HG02678 (cell line): ENCODE measurements around the gene B3GALT5.
"Not testable (repeated sequence)": the region's sequence is repeated elsewhere in the genome, so short reads cannot be mapped to it uniquely, and the experiment has no call there.

Experiments
- ATAC-seq: cut with Tn5 transposase; IDR thresholded peaks from one replicate; pipeline ENCODE4 v1.9.1; 2021; ENCODE audit warnings: mild to moderate bottlenecking, moderate library complexity; ENCODE audit not compliant: unreplicated experiment

The B3GALT5 gene, protein sequence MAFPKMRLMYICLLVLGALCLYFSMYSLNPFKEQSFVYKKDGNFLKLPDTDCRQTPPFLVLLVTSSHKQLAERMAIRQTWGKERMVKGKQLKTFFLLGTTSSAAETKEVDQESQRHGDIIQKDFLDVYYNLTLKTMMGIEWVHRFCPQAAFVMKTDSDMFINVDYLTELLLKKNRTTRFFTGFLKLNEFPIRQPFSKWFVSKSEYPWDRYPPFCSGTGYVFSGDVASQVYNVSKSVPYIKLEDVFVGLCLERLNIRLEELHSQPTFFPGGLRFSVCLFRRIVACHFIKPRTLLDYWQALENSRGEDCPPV

DNA sequence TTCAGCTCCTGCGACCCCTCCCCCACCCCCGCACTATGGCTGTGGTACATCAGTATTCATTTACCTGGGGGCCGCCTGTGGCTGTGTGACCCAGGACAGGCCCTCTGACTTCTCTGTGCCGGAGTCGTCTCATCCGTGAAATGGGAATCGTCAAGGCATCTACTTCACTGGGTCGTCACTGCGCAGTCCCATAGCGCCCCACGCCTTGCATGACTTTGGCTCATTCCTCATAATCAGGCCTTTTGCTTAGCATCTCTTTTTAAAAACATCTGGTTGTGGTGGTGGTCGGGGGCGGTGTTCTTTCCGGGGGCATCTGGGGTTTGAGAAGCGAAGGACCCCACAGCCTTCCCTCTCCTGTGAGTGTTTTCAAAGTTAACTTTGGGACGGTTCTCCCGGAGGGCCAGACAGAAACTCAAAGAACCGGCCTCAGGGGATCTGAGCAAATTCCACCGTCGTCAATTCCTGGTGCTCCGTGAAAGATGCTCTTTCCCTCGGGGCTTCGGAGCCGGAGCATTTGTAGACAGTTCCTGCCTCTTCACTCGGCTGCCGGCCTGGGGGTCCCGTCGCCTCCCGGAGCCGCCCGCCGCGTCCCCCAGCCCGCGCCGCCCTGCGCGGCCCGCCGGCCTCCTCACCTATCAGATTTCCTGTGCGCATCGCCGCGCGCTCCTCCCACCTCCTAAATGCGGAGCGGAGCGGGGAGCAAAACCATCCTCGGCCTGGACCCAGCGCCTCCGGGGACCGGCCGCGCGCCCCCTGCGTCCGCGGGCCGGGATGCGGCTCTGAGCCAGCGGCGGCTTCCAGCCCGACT lies at the start of gene B3GALT5:
Gene B3GALT5, plus strand, starts transcription at position 708 of the 808 bp plus-strand sequence. CDS start 47,620 bp downstream, outside the sequence.
- ATAC-seq: no peak

DNA sequence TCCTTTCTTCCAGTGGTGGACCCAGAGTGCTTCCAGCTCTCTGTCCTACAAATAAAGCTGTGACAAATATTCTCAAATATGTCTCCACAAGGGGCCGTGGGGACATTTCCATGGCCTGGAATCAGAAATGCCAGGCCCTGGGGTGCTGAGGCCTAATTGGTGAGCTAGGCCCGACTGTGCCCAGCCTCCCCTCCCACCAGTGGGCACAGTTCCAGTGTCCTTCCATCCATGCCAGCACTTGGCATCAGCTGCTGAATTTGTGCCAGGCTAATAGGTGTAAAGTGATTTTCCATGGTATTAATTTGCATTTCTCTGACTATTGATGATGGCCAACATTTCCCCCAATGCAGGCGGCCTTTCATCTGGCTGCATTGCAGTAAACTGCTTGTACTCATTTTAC lies 48.5 kb upstream of the B3GALT5 start:
- no peak for ATAC-seq

DNA sequence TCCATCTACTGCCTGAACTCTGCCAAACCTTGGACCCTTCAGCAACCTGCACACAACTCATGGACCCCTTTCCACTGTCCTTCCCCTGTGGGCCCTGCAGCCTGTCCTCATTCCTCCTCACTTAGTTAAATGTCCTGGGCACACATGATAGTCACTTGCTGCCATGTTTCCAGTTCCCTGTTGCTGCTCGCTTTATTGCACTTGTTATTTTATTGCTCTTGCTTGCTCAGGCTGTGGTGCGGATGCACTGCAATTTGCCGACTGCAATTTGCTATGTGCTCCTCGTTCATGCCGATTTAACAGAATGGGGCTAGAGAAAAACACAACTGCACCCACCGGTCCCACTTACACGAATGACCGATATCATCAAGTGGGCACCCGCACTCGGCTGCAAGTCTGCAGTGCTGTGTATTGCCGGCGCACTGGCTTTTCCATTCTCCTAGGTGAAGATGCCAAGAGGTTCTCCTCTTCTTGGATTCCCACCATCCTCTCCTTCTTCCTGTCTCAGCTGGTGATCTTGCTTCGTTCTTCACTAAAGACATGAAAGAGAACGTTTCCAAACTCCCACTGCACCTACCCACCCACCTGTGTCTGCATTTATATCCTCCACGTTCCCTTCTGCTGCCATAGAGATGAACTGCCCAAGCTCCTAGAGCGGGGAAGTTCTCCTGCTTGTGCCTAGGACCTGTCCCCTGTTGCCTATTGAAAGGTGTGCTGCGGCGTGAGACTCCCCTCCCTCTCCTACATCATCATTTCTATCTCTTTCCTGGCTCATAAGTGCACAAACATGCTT lies 45.4 kb upstream of the B3GALT5 start:
- ATAC-seq: no peak

DNA sequence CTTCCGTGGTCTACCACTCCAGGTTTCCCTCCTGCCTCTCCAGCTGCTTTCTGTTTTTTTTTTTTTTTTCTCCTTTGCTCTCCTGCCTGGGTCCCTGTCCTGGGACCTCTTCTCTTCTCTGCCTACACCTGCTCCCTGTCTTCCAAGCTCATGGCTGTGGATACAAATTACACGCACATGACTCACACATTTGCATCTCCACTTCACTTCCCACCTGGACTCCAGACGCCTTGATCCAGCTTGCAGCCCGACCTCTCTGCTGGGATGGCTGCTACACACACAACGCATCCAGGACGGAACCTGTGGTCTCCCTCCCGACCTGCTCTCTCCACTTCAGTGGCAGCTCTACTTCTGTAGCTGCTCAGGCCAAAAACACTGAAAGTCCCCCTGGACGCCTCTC lies 44.4 kb upstream of the B3GALT5 start:
- ATAC-seq: no peak

DNA sequence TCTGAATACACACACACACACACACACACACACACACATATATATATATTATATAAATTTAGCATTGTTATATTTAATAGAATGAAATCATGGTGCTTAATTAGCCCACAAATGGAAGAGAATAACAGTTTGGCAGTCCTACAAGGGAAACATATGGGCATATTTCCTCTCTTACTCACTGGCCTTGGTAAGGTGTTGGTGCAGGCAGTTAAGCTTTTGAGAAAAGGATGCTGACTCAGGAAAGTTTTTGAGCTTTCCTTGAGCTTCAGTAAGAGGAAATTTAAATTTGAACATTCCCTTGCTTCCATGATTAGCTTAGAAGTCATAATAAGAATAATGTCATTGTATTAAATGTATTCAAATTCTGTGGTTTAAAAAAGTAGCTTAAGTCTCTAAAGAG lies 37.0 kb upstream of the B3GALT5 start:
- ATAC-seq: no peak

DNA sequence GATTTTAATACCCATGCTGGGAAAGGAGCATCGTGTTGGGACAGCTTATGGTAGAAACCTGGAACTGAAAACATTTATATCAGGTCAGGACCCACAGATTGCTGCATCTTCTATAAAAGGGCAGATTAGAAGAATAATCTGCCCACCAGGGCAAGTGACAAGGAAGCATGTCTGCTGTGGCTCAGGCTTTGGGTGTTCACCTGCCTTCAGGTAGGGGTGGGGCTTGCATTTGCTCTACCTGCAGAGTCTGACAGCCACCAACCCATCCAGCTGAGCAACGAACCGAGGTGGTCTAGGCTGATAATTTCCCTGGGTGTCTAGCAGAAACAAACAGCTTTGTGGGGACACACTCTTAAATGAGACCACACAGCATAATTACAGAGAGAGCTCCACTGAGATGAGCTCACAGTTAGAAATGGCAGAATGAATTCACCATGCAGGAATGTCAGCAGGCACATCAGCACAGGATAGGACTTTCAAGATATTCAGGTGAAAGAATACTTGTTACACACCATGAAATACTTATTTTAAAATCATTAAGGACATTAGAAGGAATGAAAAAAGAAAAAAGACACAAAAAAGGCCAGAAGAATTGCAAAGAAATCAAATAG lies 36.1 kb upstream of the B3GALT5 start:
- ATAC-seq: no peak

DNA sequence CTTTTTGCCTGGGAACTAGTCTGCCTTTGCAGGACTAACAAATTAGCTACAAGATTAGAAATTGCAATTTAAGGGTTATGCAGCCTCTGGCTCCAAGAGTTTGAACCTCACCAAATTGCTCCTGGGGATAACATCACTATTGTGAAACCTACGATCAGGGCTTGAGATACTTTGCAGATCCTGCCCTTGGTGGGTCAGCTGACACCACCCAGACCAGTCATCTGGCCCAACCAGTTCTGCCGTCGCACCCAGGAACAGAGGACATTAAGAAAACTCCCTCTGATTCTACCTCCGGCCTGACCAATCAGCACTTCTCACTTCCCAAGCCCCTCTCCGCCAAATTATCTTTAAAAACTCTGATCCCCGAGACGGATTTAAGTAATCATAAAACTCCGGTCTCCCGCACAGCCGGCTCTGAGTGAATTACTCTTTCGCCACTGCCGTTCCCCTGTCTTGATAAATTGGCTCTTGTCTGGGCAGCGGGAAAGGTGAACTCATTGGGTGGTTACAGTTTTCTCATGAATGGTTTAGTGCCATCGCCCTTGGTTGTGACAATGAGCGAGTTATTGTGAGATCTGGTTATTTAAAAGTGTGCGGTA lies 32.9 kb upstream of the B3GALT5 start:
- ATAC-seq: no peak

DNA sequence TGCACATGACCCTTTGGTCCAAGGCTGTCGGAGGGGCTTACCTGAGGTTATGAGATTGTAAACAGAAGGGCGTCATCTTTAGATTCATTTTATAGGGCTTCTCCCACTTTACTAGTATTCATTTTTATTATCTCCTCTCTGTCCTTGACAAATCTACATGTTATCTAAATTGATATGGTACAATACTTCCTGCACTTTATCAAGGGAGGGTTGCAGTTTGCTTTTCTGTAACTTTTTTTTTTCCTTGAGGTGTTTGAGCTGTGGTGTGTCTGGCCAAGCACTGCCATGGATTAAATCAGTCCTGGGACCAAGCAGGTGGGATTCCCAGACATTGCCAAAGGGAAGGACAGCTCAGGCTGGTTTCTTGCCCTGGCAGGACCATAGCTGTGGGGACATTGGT lies 32.0 kb upstream of the B3GALT5 start:
- no peak for ATAC-seq

DNA sequence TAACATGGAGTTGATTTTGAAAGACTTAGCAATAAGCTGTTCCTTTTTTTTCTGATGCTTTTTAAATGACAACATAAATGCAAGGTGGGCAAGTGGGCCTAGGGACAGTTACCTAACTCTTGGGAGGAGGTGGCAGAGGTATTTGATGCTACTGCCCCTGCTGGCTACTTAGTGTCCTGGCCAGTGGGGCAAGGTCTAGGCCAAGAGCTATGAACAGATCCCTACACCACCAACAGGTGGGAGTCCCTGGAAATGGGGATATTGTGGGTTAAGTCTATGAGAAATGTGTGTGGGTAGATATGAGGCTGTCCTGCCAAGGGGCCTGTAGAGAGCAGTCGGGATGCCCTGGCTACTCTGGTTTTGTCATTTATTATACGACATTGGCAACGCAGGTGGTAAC lies 31.3 kb upstream of the B3GALT5 start:
- ATAC-seq: no peak

DNA sequence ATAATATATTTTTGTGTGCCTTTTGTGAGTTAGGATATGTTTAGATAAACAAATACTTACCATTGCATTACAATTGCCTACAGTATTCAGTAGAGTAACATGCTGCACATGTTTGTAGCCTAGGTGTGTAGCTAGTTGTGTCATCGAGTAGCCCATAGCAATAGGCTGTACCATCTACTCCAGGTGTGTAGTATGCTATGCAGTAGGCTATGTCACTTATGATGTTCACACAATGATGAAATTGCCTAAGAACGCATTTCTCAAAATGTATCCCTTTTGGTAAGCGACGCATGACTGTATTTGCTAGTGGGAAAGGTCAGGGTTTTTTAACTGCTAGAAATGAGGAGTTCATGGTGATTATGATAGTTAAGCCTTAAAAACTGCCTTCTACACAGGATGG lies 30.0 kb upstream of the B3GALT5 start:
- no peak for ATAC-seq

DNA sequence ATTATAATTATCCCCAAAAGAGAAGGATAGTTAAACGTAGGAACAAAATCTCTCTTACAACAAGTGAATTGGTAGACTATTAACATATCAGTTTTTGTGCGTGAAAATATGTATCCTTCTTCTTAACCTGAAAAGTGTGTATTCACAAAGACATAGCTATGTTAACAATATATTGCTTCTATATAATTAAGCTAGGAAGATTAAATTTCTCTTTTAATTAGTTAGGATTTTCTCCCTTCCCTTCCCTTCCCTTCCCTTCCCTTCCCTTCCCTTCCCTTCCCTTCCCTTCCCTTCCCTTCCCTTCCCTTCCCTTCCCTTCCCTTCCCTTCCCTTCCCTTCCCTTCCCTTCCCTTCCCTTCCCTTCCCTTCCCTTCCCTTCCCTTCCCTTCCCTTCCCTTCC lies 29.2 kb upstream of the B3GALT5 start:
- ATAC-seq: not testable (repeated sequence)

DNA sequence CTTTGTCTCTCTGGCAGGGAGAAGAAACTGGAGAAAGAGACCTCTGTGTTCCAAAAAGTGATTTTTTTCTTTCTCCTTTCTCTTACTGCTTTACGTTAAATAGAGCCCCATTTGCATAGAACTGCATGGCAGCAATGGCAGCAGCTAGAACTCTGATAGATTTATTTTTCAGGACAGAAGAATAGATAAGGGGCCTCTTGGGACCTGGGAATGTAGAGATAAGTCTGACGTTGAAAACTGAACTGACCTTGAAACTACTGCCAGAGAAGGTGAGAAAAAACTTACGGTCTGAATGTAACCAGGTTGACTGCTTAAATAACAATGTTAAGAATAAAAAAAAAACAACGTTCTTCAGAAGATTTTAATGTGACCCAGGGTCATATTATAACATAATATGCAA lies 25.4 kb upstream of the B3GALT5 start:
- ATAC-seq: no peak

DNA sequence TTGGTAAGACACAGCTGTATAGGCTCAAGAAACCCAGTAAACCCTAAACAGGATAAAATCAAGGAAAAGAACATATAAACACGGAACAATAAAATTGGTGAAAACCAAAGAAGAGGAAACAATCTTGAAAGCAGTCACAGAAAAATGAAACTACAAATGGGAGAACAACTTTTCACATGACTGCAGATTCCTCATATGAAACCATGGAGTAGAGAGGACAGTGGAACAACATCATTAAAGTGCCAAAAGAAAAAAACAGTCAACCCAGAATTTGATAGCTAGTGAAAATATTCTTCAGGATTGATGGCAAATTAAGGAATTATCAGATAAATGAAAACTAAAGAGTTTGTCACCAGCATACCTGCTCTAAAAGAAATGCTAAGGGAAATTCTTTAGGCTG lies 23.9 kb upstream of the B3GALT5 start:
- no peak for ATAC-seq

DNA sequence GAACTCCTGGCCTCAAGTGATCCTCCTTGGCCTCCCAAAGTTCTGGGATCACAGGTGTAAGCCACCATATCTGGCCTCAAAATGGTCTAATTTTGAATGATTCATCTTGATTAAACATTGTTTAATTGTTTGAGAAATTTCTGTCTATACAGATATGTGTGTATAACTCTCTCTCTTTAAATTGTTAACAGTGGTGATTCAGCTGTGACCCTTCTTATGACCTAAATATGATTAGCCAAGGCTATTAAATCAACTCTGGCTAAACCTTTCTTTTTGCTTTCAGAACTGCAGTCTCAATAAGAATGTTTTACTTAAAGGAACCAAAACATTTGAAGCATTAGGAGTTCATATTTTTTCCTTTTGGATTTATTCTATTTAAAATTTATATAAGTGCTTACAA lies 19.2 kb upstream of the B3GALT5 start:
- no peak for ATAC-seq

DNA sequence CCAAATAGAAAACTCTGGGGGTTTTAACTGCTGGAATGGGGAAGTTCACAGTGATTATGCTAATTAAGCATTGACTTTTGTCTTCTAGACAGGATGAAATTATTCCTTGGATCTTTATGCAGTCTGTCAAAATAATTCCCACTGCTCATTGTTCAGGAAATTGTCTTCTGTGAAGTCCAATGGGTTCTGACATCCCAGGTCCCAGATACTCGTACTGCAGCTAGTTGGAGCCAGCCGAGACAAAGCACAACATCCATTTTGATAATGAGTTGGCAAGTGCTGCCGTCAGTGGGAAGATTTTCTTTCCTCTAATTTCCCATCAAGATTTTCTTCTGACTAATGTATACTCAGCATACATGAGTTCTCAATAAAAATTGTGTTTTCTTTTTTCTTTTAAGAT lies 17.3 kb upstream of the B3GALT5 start:
- no peak for ATAC-seq

DNA sequence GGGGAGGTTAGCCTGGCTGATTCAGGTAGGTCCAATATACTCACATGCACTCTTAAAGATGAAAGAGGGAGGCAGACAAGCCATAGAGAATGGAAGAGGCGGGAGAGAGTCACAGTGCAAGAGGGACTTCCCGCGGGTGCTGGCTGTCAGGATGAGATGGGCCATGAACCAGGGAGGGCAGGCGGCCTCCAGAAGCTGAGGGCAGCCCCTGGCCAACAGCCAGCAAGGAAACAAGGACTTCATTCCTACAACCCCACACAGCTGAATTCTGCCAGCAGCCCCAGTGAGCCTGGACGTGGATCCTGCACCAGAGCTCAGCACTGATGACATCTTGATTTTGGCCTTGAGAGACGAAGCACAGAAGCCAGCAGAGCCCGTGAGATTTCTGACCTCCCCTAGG lies 15.1 kb upstream of the B3GALT5 start:
- ATAC-seq: no peak

DNA sequence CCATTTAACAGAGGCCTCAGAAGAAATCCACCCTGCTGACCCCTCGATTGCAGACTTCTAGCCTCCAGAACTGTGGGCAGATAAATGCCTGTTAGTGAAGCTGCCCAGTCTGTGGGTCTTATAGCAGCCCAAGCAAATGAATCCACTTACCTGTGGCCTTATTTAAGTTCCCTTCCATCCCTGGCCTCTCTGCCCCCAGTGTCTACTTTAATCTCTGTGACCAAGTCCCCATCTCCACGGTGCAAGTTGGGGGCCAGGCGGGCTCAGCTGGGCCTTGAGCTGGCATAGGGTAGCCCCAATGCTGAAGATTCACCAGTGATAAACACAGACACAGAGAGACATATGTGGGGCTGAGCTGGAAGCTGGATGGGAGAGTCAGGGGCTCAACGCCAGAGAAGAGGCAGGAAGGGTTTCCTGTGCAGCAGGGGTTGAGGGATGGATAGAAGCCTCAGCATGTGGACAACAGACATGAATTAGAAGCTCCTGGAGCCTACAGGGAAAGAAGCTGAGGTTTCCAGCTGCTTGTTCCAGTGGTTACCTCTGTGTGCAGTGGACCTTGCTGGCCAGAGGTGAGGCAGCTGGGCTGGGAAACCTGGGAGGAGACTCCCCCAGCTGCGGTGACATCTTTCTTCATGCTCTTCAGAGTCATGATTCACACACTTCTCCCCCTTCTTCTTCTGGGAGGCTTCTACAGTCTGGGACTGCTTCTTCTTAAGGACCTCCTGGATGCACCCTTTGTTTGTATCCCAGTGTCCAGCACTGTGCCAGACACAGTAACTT lies 13.4 kb upstream of the B3GALT5 start:
- no peak for ATAC-seq

DNA sequence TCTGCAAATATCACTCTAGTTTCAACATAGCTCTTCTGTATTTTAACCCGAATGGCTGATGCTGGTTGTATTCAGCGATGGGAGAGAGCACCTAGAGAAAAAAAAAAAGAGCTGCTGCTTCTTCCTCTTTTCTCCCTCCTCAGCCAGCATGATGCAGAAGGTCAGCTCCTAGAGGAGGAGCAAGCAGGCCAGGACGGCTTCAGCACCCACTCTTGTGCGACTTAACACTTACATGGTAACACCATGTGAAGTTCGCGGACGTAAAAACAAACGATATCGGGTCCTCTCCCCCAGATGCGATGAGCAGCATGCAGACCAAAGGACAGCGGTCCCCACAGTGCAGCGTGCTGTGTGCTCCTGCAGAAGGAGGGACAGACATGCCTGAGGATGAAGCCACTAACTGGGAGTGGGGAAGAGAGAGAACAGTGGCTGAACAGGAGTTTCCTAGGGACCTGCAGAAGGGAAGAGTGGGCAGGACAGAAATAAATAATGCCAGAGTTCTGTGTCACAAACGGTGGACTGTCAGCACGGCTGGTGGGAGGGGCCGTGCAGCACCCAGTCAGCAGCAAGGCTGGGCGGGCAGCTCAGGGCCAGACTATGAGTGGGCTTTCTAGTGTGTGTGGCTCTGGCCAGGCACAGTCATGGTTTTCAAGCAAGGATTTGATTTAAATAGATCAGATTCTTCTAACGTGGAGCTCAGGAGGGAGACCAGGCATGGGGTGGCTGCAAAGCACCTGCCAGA lies 11.4 kb upstream of the B3GALT5 start:
- ATAC-seq: no peak

DNA sequence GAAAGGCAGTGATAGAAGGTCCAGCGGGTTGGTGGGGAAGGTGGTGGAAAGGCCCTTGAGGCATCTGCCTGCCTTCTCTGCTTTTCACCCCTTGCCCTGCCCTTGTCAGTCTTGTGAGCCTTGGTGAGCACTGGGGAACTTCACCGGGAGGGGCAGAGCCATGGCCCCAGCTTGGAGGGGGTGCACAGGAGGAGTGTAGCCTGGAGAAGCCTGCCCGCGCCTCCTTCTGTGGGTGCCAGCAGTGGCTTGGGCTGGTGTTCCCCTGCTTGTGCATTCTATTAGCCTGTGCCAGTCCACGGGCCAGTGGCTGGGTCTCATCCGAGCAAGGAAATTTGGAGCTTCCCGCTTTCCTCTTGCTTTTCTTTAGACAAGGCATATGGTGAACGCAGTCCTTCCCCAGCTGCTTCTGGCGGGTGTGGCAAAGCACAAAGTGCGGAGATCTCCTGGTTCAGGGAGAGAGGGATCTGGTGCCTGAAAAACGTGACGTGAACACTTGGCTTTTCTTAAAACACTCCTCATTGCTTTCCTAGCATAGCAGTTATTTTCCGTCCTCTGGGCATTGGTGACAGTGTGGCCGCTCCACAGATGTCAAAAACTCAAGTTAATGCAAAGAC lies 10.6 kb upstream of the B3GALT5 start:
- ATAC-seq: no peak
